T-cell (primary cell): ENCODE measurements around the gene NPAS3. TPM values are rescaled to one million over a fixed set of nuclear protein-coding genes. Genes with fewer than 3 reads are reported as not detected.

Experiments used
- ATAC-seq, 4 experiments: fragments of 200-7000 bp in 3 of 4; fragments of 150-1000 bp in 1 of 4; cut with Tn5 transposase; replicated peaks in 1 of 4; 1 replicate in 3 of 4; 2 replicates in 1 of 4; pipeline ENCODE4 v1.10.0; 2021; ENCODE audit warnings: moderate library complexity in 3 of 4, mild to moderate bottlenecking in 2 of 4, moderate number of reproducible peaks in 1 of 4
- CTCF ChIA-PET, 2 donors: fragments of 300-600 bp; sonication (Branson Sonifier 250); formaldehyde crosslinking; loops; one replicate each; lab custom pipeline; 2022; ENCODE audit warnings: antibody characterized with exemption in 2 of 2; lab: Charles Lee
- POLR2A ChIA-PET, 2 donors: fragments of 300-600 bp; sonication (Branson Sonifier 250); formaldehyde crosslinking; loops; one replicate each; lab custom pipeline; 2022; ENCODE audit warnings: antibody characterized with exemption in 2 of 2; lab: Charles Lee
- DNase-seq, 35 experiments: peaks; one replicate each; pipeline versions ENCODE4 v3.0.0 to v3.0.0-alpha.2; 2013 to 2023
- H3K27ac ChIP-seq: one replicate; pipeline ENCODE4 v1.5.1; 2013; ENCODE audit warnings: low read length
- H3K27me3 ChIP-seq, 2 experiments: replicated peaks in 1 of 2; 1 replicate in 1 of 2; 2 replicates in 1 of 2; pipeline versions ENCODE4 v1.6.1 to v1.7.0; 2013; ENCODE audit warnings: low read length in 1 of 2, mixed read lengths in 1 of 2; ENCODE audit not compliant: control insufficient read depth in 2 of 2, insufficient read depth in 2 of 2; ENCODE audit errors: extremely low read depth in 1 of 2
- H3K36me3 ChIP-seq, 2 donors: 1 replicate in 1 of 2; 2 replicates in 1 of 2; pipeline versions ENCODE4 v1.6.1 to v1.7.0; 2013; ENCODE audit warnings: low read length in 1 of 2; ENCODE audit not compliant: control insufficient read depth in 2 of 2, insufficient read depth in 1 of 2; ENCODE audit errors: extremely low read depth in 1 of 2
- H3K4me1 ChIP-seq, 2 experiments: 1 replicate in 1 of 2; 2 replicates in 1 of 2; pipeline versions ENCODE4 v1.6.1 to v1.7.0; 2013; ENCODE audit warnings: low read length in 2 of 2, mixed read lengths in 1 of 2; ENCODE audit not compliant: insufficient read depth in 2 of 2, control insufficient read depth in 1 of 2; ENCODE audit errors: extremely low read depth in 1 of 2
- H3K4me3 ChIP-seq, 2 donors: 1 replicate in 1 of 2; 2 replicates in 1 of 2; pipeline versions ENCODE4 v1.5.1 to v1.7.0; 2013; ENCODE audit warnings: mild to moderate bottlenecking in 2 of 2, low read length in 1 of 2, moderate library complexity in 1 of 2; ENCODE audit not compliant: control insufficient read depth in 1 of 2; ENCODE audit errors: extremely low read depth in 1 of 2
- H3K9me3 ChIP-seq: 2 replicates; pipeline ENCODE4 v1.7.0; 2013
- H3K27ac Mint-ChIP-seq, 2 donors: one replicate each; pipeline ENCODE4 v1.8.0; 2020 to 2021; ENCODE audit warnings: mild to moderate bottlenecking in 2 of 2, mixed read lengths in 2 of 2
- H3K27me3 Mint-ChIP-seq, 2 donors: one replicate each; pipeline ENCODE4 v1.8.0; 2021 to 2022; ENCODE audit warnings: mixed read lengths in 2 of 2
- H3K36me3 Mint-ChIP-seq: one replicate; pipeline ENCODE4 v1.8.0; 2021; ENCODE audit warnings: mixed read lengths
- H3K4me1 Mint-ChIP-seq, 3 donors: one replicate each; pipeline ENCODE4 v1.8.0; 2020 to 2022; ENCODE audit warnings: mixed read lengths in 3 of 3, mild to moderate bottlenecking in 1 of 3
- H3K4me3 Mint-ChIP-seq, 3 donors: one replicate each; pipeline ENCODE4 v1.8.0; 2020 to 2022; ENCODE audit warnings: mild to moderate bottlenecking in 3 of 3, mixed read lengths in 3 of 3, moderate library complexity in 3 of 3
- H3K9me3 Mint-ChIP-seq, 3 donors: one replicate each; pipeline ENCODE4 v1.8.0; 2020 to 2022; ENCODE audit warnings: mixed read lengths in 3 of 3
- WGBS: methylation state at CpG from one replicate; pipeline ENCODE4 v1.1.5; 2013; ENCODE audit warnings: missing lambda C conversion rate; ENCODE audit not compliant: insufficient coverage; 5-methylcytosine and 5-hydroxymethylcytosine counted together
- total RNA-seq, 35 experiments: library from RNA in 6 of 35; stranded (reverse) in 6 of 35; fragments of 120-200 nt in 1 of 35; gene quantifications; one replicate each; pipeline versions ENCODE4 v1.2.1 to v1.2.4 and lab custom pipeline; 2013 to 2026

Gene NPAS3
- total RNA-seq, 5 donors from 2014 or later (not counting 1 experiment from before 2014, with no cell fraction given): 0.10 TPM; not detected in 4

DNA sequence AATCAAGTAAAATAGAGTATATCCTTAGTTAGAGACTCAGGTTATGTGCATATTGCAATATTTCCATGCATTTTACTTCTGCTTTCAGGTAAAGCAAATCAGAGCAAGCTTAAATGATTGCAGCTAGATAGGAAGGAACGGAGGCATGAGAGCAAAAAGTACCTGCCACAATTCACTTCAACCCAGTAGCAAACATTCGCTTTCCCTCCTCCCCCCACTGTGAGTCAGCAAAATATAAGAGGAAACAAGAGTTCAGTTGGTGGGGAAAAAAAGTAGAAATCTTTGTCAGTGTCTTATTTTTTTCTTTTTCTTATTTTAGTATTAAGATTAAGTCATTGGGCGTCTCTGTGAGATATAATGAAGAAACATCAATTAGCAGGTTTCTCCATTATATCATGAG lies 475.4 kb downstream of the NPAS3 start:
- Histone ChIP-seq H3K4me3 (no peak overlapping the region), H3K36me3 (no peaks in the 10 kb centered on the region), H3K4me1 (no peaks in the 10 kb centered on the region), H3K27me3 (no peaks in the 10 kb centered on the region), H3K9me3 (no peaks in the 10 kb centered on the region), H3K27ac (no peak overlapping the region)
- Mint-ChIP-seq H3K27me3 (peaks cover 3 to 7% of the 10 kb centered on the region in 2 donors), H3K27ac (no peak overlapping the region), H3K36me3 (no peaks in the 10 kb centered on the region), H3K4me1 (no peaks in the 10 kb centered on the region), H3K4me3 (no peak overlapping the region), H3K9me3 (no peaks in the 10 kb centered on the region)
- no peak for DNase-seq
- ChIA-PET CTCF (no interaction called here), POLR2A (no interaction called here)
- WGBS: no CpG with 5 or more reads among the region's 3 CpGs
- no peak for ATAC-seq

DNA sequence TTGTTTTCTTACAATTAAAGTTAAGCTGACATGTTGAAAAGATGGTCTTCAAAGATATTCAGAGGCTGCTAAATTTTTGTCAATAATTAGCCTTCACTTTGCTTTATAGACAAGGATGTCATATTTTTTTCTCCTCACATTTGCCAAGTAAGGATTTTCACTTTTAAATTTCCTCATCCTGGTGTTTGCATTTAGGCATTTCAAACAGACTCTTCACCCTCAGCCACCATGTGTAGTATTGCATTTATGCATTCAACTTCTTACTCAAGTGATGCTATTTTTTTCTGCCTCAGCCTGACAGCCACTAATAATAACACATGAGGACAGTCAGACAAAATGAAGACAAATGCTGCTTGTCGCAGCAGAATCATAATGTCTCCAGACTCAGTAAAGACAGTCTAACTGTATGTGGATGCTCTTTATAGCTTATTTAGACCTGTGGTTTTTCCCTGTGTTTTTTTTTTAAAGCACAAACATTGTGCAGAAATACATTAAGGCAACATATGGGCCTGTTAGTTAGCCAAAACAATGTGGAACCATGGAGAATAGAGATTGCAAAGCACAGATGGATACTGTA lies 481.5 kb downstream of the NPAS3 start:
- Histone ChIP-seq H3K4me1 (no peaks in the 10 kb centered on the region), H3K36me3 (no peaks in the 10 kb centered on the region), H3K27me3 (no peaks in the 10 kb centered on the region), H3K27ac (no peak overlapping the region), H3K4me3 (no peak overlapping the region), H3K9me3 (no peaks in the 10 kb centered on the region)
- CTCF ChIA-PET: no interaction called here
- H3K4me1 Mint-ChIP-seq: no peaks in the 10 kb centered on the region
- no CpG with 5 or more reads among the region's 1 CpG for WGBS
- DNase-seq: no peak
- no peak overlapping the region for H3K27ac Mint-ChIP-seq
- POLR2A ChIA-PET: no interaction called here
- H3K9me3 Mint-ChIP-seq: no peaks in the 10 kb centered on the region
- no peaks in the 10 kb centered on the region for H3K36me3 Mint-ChIP-seq
- no peak overlapping the region for H3K4me3 Mint-ChIP-seq
- no peak for ATAC-seq
- H3K27me3 Mint-ChIP-seq: no peaks in the 10 kb centered on the region

DNA sequence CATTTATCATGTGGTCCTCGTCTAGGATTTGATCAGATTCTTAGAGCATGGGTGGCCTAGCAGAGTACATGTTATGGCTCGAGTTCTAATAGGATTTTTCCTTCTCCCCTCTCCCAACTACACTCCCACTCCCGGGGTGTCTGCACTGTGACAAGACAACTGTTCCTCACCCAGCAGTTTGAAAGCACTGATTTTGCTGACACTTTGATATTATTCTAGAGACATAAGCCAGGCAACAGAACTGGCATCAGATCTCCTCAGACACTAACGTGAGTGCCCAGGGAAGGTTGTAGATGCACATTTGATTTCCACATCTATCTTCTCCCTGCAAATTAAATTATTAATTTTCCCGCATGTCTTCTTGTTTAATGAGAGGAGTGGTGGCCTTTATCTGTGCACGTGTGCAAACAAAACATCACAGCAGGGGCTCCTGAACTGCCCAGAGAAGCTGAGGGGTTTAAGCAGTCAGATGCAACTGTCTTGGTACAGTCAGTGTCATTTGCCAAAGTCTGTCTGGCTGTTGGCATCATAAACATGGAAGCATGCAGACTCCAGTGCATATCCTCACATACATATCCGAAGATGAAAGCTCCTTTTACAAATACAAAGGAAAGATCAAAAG lies 491.8 kb downstream of the NPAS3 start:
- ChIA-PET POLR2A (no interaction called here), CTCF (no interaction called here)
- WGBS: 100% methylated on average over 1 of the region's 7 CpGs
- Histone ChIP-seq H3K4me1 (no peaks in the 10 kb centered on the region), H3K36me3 (no peaks in the 10 kb centered on the region), H3K4me3 (no peak overlapping the region), H3K27me3 (no peaks in the 10 kb centered on the region), H3K27ac (no peak overlapping the region), H3K9me3 (no peaks in the 10 kb centered on the region)
- ATAC-seq (no peak), DNase-seq (no peak)
- peaks cover 0 to 1% (median under 1%) of the 10 kb centered on the region in 3 donors for H3K4me1 Mint-ChIP-seq
- H3K36me3 Mint-ChIP-seq: no peaks in the 10 kb centered on the region
- no peaks in the 10 kb centered on the region for H3K27me3 Mint-ChIP-seq
- H3K9me3 Mint-ChIP-seq: no peaks in the 10 kb centered on the region
- H3K4me3 Mint-ChIP-seq: no peak overlapping the region
- no peak overlapping the region for H3K27ac Mint-ChIP-seq

DNA sequence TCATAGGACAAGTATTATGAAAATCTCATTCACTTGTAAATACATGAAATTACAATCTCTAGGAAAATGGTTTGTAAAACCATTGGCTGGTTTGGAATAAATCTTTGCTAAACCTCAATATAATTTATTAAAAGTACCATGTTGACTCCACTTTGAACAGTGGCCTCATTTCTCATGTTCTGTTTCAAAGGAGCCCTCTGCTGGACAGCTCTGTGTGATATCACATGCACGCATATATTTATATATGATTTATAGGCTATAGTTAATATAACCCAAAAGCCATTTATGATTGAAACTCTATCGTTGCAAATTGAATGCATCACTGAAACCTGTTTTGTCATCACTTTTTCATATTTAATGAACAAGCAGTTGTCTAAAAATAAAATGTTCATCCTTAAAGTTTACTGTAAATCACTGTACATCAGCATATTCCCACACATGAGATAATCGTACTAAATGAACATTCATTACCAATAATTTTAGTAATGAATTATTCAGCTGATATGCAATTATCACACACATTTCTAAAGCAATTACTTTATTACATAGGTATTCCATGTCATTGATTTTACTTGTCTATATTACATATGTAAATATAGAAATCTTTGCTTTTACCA lies 493.8 kb downstream of the NPAS3 start:
- Mint-ChIP-seq H3K27ac (no peak overlapping the region), H3K9me3 (no peaks in the 10 kb centered on the region), H3K36me3 (no peaks in the 10 kb centered on the region), H3K27me3 (no peaks in the 10 kb centered on the region), H3K4me3 (no peak overlapping the region), H3K4me1 (peaks cover 5 to 13% (median 11%) of the 10 kb centered on the region in 3 donors)
- H3K4me1 ChIP-seq: peaks cover 0 to 9% of the 10 kb centered on the region in 2 experiments
- H3K27me3 ChIP-seq: no peaks in the 10 kb centered on the region
- no peak overlapping the region for H3K4me3 ChIP-seq
- POLR2A ChIA-PET: no interaction called here
- CTCF ChIA-PET: no interaction called here
- DNase-seq (no peak), ATAC-seq (no peak)
- H3K36me3 ChIP-seq: no peaks in the 10 kb centered on the region
- no peaks in the 10 kb centered on the region for H3K9me3 ChIP-seq
- no peak overlapping the region for H3K27ac ChIP-seq
- WGBS: no CpG with 5 or more reads among the region's 3 CpGs

DNA sequence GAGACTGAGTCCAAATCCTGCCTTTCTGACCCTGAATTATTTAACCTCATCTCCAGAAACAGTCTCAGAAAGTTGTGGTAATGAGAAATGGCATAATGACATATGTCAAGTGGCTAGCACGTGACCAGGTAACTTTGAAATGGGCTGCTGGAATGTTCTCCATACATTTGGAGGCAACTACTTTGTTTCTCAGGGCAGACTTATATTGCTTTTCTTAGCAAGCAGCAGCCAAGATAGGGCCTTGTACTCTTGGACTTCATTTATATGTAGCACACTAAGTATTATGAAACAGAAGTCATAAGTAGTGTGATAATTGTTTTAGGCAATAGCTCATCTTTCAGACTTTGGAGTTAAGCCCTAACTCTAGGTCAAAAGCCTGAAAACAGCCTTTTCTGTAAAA lies 494.7 kb downstream of the NPAS3 start:
- H3K4me1 ChIP-seq: peaks cover 0 to 9% of the 10 kb centered on the region in 2 experiments
- no peak overlapping the region for H3K27ac Mint-ChIP-seq
- H3K36me3 Mint-ChIP-seq: no peaks in the 10 kb centered on the region
- no peaks in the 10 kb centered on the region for H3K36me3 ChIP-seq
- POLR2A ChIA-PET: no interaction called here
- CTCF ChIA-PET: no interaction called here
- no peaks in the 10 kb centered on the region for H3K27me3 Mint-ChIP-seq
- H3K27ac ChIP-seq: no peak overlapping the region
- 88% methylated on average over 1 of the region's 1 CpG for WGBS
- no peak overlapping the region for H3K4me3 Mint-ChIP-seq
- H3K9me3 ChIP-seq: no peaks in the 10 kb centered on the region
- H3K27me3 ChIP-seq: no peaks in the 10 kb centered on the region
- DNase-seq (no peak), ATAC-seq (no peak)
- H3K4me3 ChIP-seq: no peak overlapping the region
- H3K4me1 Mint-ChIP-seq: peaks cover 5 to 13% (median 11%) of the 10 kb centered on the region in 3 donors
- H3K9me3 Mint-ChIP-seq: peaks cover 0 to 4% (median 0%) of the 10 kb centered on the region in 3 donors

DNA sequence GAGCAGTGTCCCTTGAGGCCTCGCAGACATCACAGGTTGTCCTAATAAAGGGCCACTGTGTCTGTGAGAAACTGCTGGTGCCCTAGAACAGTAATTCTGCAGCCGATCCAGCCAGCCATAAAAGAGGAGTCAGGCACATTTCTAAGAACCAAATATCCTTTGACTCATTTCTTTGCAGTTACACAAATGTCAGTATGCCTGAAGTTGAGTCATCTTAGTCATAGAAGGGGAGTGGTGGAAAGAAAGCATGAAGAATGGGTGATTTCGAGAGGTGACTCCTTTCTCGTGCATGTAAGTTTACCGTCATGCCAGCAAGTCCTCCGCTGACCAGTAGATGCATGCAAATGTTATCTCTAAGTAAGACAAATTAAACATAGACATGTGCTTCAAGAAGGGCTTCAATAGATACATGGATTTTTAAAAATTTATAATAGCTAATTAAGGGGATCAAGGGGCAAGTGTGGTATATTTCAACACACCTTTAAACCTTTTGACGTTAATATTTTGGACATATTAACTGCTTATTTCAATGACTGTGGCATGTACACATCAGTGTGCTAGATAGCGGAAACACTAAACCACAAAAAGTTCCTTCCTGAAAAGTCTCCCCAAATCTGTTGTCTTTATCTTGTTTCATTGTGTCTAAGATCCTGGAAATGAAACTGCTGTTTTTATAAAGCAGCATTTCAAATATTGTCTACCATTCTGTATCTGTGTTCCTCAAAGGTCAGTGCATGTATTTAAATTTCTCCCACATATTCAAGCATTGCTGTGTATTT lies 497.4 kb downstream of the NPAS3 start:
- no peak overlapping the region for H3K4me3 Mint-ChIP-seq
- H3K36me3 ChIP-seq: no peaks in the 10 kb centered on the region
- WGBS: 83% methylated on average over 1 of the region's 8 CpGs
- no peaks in the 10 kb centered on the region for H3K9me3 ChIP-seq
- H3K9me3 Mint-ChIP-seq: peaks cover 0 to 4% (median 0%) of the 10 kb centered on the region in 3 donors
- no peak overlapping the region for H3K27ac ChIP-seq
- DNase-seq (no peak), ATAC-seq (no peak)
- H3K4me1 Mint-ChIP-seq: peaks cover 5 to 13% (median 11%) of the 10 kb centered on the region in 3 donors
- H3K27me3 ChIP-seq: no peaks in the 10 kb centered on the region
- peaks cover 0 to 9% of the 10 kb centered on the region in 2 experiments for H3K4me1 ChIP-seq
- ChIA-PET POLR2A (no interaction called here), CTCF (no interaction called here)
- H3K36me3 Mint-ChIP-seq: no peaks in the 10 kb centered on the region
- H3K27me3 Mint-ChIP-seq: no peaks in the 10 kb centered on the region
- H3K4me3 ChIP-seq: no peak overlapping the region
- H3K27ac Mint-ChIP-seq: no peak overlapping the region
